ENCODE results near the gene MAP4. TPM values are rescaled to one million over a fixed set of nuclear protein-coding genes. Genes with fewer than 3 reads are reported as not detected.
A peak's percentile ranks its signal among the peaks of the same experiment; 100 is the strongest.

The MAP4 gene
- polyA plus RNA-seq, 4 donors = 30.0 to 74.2 (median 55.7) TPM

DNA sequence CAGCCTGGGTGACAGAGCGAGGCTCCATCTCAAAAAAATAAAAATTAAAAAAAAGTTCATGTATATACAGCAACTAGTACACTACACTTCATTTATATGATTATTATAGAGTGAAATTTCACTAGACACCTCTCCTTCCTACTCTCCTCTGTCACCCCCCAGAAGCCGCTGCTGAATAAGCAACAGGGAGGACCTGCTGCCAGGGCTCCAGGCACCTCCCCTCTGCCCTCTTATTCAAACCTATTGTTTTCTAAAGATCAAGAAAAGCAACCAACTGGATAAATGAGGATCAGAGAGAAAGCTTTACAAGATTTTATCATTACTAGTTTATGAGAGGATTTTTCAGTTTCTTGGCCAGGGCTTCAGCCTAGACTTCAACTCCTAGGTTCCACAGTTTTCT, 141.8 kb downstream of the MAP4 start:
- WGBS, 3 donors = 91 to 99% (median 98%) methylated on average over 2 of the region's 2 CpGs
- H3K27ac ChIP-seq (ENCODE audit: low read depth in 1 of 3, low read length in 2 of 3) = no peak overlapping the region
- FAIRE-seq (no peak), DNase-seq (no peak)
- no peaks in the 10 kb centered on the region for H3K9me3 ChIP-seq (ENCODE audit: control insufficient read depth in 2 of 2, insufficient read depth in 1 of 2, low read depth in 1 of 2, low read length in 1 of 2)
- peaks cover 0 to 16% (median 0%) of the 10 kb centered on the region in 3 donors for H3K4me1 ChIP-seq (ENCODE audit: control insufficient read depth in 3 of 3, insufficient read depth in 2 of 3, low read depth in 1 of 3, low read length in 2 of 3)
- H3K4me3 ChIP-seq (ENCODE audit: low read depth in 1 of 3, low read length in 3 of 3) = no peak overlapping the region
- H3K27me3 ChIP-seq (ENCODE audit: control insufficient read depth in 3 of 3, insufficient read depth in 3 of 3, low read length in 3 of 3) = no peaks in the 10 kb centered on the region
- H3K36me3 ChIP-seq (ENCODE audit: control insufficient read depth in 3 of 3, insufficient read depth in 2 of 3, low read depth in 1 of 3, low read length in 3 of 3) = peaks cover 3 to 40% (median 7%) of the 10 kb centered on the region in 3 donors

DNA sequence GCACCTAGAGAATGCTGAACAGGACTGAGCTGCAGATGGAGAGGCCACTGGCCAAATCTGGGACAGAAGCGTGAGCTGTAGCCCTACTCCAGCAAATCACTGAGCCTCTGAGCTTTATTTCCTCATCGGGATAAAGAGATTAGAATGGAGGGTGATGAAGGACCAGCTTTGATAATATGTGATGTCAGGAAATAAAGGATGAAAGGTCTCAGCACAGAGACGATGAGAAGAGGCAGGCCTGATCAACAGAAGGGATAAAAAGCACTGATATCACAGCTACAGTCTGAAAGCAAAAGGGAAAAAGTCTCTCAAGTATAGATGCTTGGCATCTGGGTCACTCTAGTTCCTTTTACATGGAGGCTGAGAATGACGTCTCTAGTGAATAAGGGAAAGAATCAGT, 143.3 kb downstream of the MAP4 start:
- Histone ChIP-seq H3K4me1 (ENCODE audit: control insufficient read depth in 3 of 3, insufficient read depth in 2 of 3, low read depth in 1 of 3, low read length in 2 of 3) (peaks cover 0 to 16% (median 0%) of the 10 kb centered on the region in 3 donors), H3K9me3 (ENCODE audit: control insufficient read depth in 2 of 2, insufficient read depth in 1 of 2, low read depth in 1 of 2, low read length in 1 of 2) (no peaks in the 10 kb centered on the region), H3K27ac (ENCODE audit: low read depth in 1 of 3, low read length in 2 of 3) (no peak overlapping the region), H3K36me3 (ENCODE audit: control insufficient read depth in 3 of 3, insufficient read depth in 2 of 3, low read depth in 1 of 3, low read length in 3 of 3) (peaks cover 10 to 50% (median 16%) of the 10 kb centered on the region in 3 donors), H3K4me3 (ENCODE audit: low read depth in 1 of 3, low read length in 3 of 3) (no peak overlapping the region), H3K27me3 (ENCODE audit: control insufficient read depth in 3 of 3, insufficient read depth in 3 of 3, low read length in 3 of 3) (no peaks in the 10 kb centered on the region)
- DNase-seq (no peak), FAIRE-seq (no peak)
- WGBS, 3 donors = 78 to 85% (median 80%) methylated on average over 4 of the region's 4 CpGs

DNA sequence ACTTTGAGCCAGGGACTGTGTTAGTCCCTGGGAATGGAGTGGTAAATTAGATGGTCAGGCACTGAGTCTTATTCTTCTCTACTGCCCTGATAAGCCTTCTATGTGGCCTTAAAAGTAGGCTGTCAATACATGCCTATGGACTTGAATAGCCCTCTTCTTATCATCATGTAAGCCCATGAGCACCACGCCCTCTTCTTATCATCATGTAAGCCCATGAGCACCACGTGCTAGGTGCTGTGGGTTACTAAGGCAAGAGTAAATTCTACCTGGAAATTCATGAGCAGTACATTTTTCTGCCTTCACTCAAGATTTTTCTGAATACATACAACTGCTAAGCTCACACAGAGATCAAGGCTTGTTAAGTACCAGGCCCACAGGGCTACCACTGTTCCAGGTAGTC, 144.8 kb downstream of the MAP4 start:
- Histone ChIP-seq H3K4me1 (ENCODE audit: control insufficient read depth in 3 of 3, insufficient read depth in 2 of 3, low read depth in 1 of 3, low read length in 2 of 3) (peaks cover 0 to 16% (median 0%) of the 10 kb centered on the region in 3 donors), H3K4me3 (ENCODE audit: low read depth in 1 of 3, low read length in 3 of 3) (no peak overlapping the region), H3K9me3 (ENCODE audit: control insufficient read depth in 2 of 2, insufficient read depth in 1 of 2, low read depth in 1 of 2, low read length in 1 of 2) (no peaks in the 10 kb centered on the region), H3K27ac (ENCODE audit: low read depth in 1 of 3, low read length in 2 of 3) (peak overlapping the region in 1 of 3 donors; percentile 63), H3K27me3 (ENCODE audit: control insufficient read depth in 3 of 3, insufficient read depth in 3 of 3, low read length in 3 of 3) (no peaks in the 10 kb centered on the region), H3K36me3 (ENCODE audit: control insufficient read depth in 3 of 3, insufficient read depth in 2 of 3, low read depth in 1 of 3, low read length in 3 of 3) (peaks cover 12 to 57% (median 17%) of the 10 kb centered on the region in 3 donors)
- FAIRE-seq (no peak), DNase-seq (peak; percentile 58 to 85)
- WGBS, 3 donors = 28 to 71% (median 42%) methylated on average over 2 of the region's 2 CpGs

DNA sequence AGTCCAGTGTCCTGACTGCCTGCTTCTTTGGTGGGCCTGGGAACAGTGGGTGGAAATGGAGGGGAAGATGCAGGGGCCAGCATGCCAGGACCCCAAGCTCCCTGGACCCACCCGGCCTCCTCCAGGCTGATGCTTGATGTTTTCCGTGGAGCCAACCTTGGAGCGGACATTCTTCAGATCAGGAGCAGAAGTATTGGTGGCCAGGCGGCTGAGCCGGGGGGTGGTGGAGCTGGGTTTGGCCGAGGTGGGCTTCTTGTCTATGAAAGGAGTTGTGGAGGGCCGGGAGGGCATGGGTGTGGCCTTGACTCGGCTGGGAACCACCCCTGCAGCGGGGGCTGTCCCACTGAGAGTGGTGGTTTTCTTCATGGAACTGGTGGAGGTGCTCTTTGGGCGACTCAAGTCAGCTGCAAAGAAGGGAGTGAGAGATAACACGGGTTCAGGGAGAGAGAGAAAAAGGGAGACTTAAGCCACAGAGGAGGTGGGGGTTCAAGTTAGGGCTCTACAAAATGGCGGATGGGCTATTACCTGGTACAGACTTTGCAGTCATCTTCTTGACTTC, 145.4 kb downstream of the MAP4 start:
- H3K9me3 ChIP-seq (ENCODE audit: control insufficient read depth in 2 of 2, insufficient read depth in 1 of 2, low read depth in 1 of 2, low read length in 1 of 2) = no peaks in the 10 kb centered on the region
- H3K4me1 ChIP-seq (ENCODE audit: control insufficient read depth in 3 of 3, insufficient read depth in 2 of 3, low read depth in 1 of 3, low read length in 2 of 3) = peaks cover 0 to 16% (median 0%) of the 10 kb centered on the region in 3 donors
- 95 to 97% (median 95%) methylated on average over 12 of the region's 12 CpGs for WGBS, 3 donors
- FAIRE-seq (no peak), DNase-seq (no peak)
- no peak overlapping the region for H3K4me3 ChIP-seq (ENCODE audit: low read depth in 1 of 3, low read length in 3 of 3)
- peaks cover 12 to 61% (median 19%) of the 10 kb centered on the region in 3 donors for H3K36me3 ChIP-seq (ENCODE audit: control insufficient read depth in 3 of 3, insufficient read depth in 2 of 3, low read depth in 1 of 3, low read length in 3 of 3)
- no peaks in the 10 kb centered on the region for H3K27me3 ChIP-seq (ENCODE audit: control insufficient read depth in 3 of 3, insufficient read depth in 3 of 3, low read length in 3 of 3)
- H3K27ac ChIP-seq (ENCODE audit: low read depth in 1 of 3, low read length in 2 of 3) = no peak overlapping the region

DNA sequence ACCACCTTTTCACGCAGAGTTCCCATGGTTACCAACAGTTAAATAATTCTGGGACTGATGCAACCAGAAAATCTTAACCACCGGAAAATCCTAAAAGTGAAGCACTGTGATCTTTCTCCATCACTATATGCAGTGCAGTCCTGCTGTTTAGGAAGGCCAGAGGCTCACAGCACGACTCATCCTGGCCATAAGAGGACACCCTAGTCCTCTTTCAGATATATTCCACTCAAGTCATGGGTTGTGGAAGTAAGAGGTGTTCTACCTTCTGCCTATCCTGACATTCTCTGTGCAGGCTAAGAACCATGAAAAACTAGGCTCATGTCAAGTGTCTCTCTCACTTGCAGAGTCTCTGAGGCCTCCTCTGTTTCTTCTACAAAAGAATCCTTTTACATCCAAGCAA, 146.1 kb downstream of the MAP4 start:
- FAIRE-seq (no peak), DNase-seq (no peak)
- no peak overlapping the region for H3K4me3 ChIP-seq (ENCODE audit: low read depth in 1 of 3, low read length in 3 of 3)
- WGBS, 3 donors = 91 to 96% (median 95%) methylated on average over 3 of the region's 3 CpGs
- no peaks in the 10 kb centered on the region for H3K9me3 ChIP-seq (ENCODE audit: control insufficient read depth in 2 of 2, insufficient read depth in 1 of 2, low read depth in 1 of 2, low read length in 1 of 2)
- H3K27me3 ChIP-seq (ENCODE audit: control insufficient read depth in 3 of 3, insufficient read depth in 3 of 3, low read length in 3 of 3) = no peaks in the 10 kb centered on the region
- peaks cover 12 to 63% (median 19%) of the 10 kb centered on the region in 3 donors for H3K36me3 ChIP-seq (ENCODE audit: control insufficient read depth in 3 of 3, insufficient read depth in 2 of 3, low read depth in 1 of 3, low read length in 3 of 3)
- no peak overlapping the region for H3K27ac ChIP-seq (ENCODE audit: low read depth in 1 of 3, low read length in 2 of 3)
- peaks cover 0 to 16% (median 0%) of the 10 kb centered on the region in 3 donors for H3K4me1 ChIP-seq (ENCODE audit: control insufficient read depth in 3 of 3, insufficient read depth in 2 of 3, low read depth in 1 of 3, low read length in 2 of 3)

DNA sequence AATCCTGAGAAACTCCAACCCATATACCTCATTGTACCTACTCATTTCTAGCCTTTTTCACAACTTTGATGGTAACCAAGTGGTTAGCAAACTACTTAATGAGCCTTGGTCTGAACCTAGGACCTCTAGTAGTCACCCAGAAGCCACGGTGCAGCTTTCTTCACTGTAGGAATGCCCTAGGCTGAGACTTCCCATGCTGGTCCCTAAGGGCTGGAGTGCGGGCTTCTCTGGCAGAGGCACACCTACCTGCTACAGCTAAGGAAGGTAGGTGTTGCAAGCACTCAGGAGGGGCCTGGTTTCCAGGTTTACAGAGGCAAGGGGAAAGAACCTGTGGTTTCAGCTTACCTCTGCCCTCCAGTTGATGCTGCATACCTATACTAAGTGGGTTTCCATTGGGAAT, 147.9 kb downstream of the MAP4 start:
- Histone ChIP-seq H3K4me3 (ENCODE audit: low read depth in 1 of 3, low read length in 3 of 3) (no peak overlapping the region), H3K27ac (ENCODE audit: low read depth in 1 of 3, low read length in 2 of 3) (no peak overlapping the region), H3K9me3 (ENCODE audit: control insufficient read depth in 2 of 2, insufficient read depth in 1 of 2, low read depth in 1 of 2, low read length in 1 of 2) (no peaks in the 10 kb centered on the region), H3K36me3 (ENCODE audit: control insufficient read depth in 3 of 3, insufficient read depth in 2 of 3, low read depth in 1 of 3, low read length in 3 of 3) (peaks cover 13 to 71% (median 21%) of the 10 kb centered on the region in 3 donors), H3K4me1 (ENCODE audit: control insufficient read depth in 3 of 3, insufficient read depth in 2 of 3, low read depth in 1 of 3, low read length in 2 of 3) (peaks cover 0 to 16% (median 0%) of the 10 kb centered on the region in 3 donors), H3K27me3 (ENCODE audit: control insufficient read depth in 3 of 3, insufficient read depth in 3 of 3, low read length in 3 of 3) (no peaks in the 10 kb centered on the region)
- WGBS, 3 donors = 92 to 95% (median 94%) methylated on average over 2 of the region's 2 CpGs
- DNase-seq (no peak), FAIRE-seq (no peak)

DNA sequence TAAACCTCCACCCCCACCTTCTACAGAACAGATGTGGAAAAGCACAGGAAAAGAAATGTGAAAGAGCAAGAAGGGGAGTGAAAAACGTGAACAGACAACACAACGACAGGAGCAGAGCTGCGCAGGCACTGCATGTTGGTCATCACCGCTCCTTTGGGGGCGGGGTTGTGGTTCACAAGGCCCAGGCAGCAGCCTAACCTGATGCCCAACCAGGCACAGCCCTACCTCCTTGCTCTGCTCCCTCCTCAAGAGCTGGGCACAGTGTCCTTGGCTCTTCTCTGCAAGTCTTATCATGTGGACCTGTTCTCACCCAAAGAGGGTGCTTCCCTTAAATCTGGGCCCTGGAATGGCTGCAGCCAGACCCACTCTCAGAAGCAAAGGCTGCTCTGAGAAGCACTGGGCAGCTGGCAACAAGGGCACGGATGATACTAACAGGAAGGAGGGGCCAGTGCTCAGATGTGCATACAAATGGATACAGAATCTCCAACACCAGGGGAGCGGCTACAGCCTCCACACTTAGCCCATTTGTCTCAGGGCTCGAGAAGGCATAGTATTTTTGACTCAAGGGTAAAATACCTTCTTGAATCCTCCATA, 148.7 kb downstream of the MAP4 start:
- Histone ChIP-seq H3K9me3 (ENCODE audit: control insufficient read depth in 2 of 2, insufficient read depth in 1 of 2, low read depth in 1 of 2, low read length in 1 of 2) (no peaks in the 10 kb centered on the region), H3K4me1 (ENCODE audit: control insufficient read depth in 3 of 3, insufficient read depth in 2 of 3, low read depth in 1 of 3, low read length in 2 of 3) (peaks cover 0 to 12% (median 0%) of the 10 kb centered on the region in 3 donors), H3K36me3 (ENCODE audit: control insufficient read depth in 3 of 3, insufficient read depth in 2 of 3, low read depth in 1 of 3, low read length in 3 of 3) (peaks cover 13 to 75% (median 21%) of the 10 kb centered on the region in 3 donors), H3K27ac (ENCODE audit: low read depth in 1 of 3, low read length in 2 of 3) (no peak overlapping the region), H3K27me3 (ENCODE audit: control insufficient read depth in 3 of 3, insufficient read depth in 3 of 3, low read length in 3 of 3) (no peaks in the 10 kb centered on the region), H3K4me3 (ENCODE audit: low read depth in 1 of 3, low read length in 3 of 3) (no peak overlapping the region)
- no peak for FAIRE-seq
- no peak for DNase-seq
- 90 to 96% (median 93%) methylated on average over 8 of the region's 8 CpGs for WGBS, 3 donors

DNA sequence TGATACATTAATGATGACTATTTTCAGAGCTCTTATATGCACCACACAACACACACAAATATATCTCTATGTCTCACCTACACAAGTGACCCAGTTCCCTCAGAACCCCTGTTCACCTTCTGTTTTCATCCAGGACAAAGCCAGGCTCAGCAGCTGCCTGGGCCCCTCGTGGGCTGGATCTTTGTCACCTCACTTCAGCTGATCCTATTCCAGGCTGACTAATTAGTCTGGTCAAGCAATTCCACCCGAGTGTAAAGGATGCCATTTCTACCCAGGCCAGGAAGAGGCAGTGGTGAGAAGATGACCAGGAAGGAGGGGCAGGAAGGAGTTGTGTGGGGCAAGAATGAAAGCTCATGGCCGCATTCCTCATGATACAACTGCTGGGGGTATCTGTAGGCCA, 151.0 kb downstream of the MAP4 start:
- no peak overlapping the region for H3K4me3 ChIP-seq (ENCODE audit: low read depth in 1 of 3, low read length in 3 of 3)
- no peaks in the 10 kb centered on the region for H3K9me3 ChIP-seq (ENCODE audit: control insufficient read depth in 2 of 2, insufficient read depth in 1 of 2, low read depth in 1 of 2, low read length in 1 of 2)
- DNase-seq (no peak), FAIRE-seq (no peak)
- no peak overlapping the region for H3K27ac ChIP-seq (ENCODE audit: low read depth in 1 of 3, low read length in 2 of 3)
- H3K27me3 ChIP-seq (ENCODE audit: control insufficient read depth in 3 of 3, insufficient read depth in 3 of 3, low read length in 3 of 3) = no peaks in the 10 kb centered on the region
- no peaks in the 10 kb centered on the region for H3K4me1 ChIP-seq (ENCODE audit: control insufficient read depth in 3 of 3, insufficient read depth in 2 of 3, low read depth in 1 of 3, low read length in 2 of 3)
- peaks cover 12 to 72% (median 14%) of the 10 kb centered on the region in 3 donors for H3K36me3 ChIP-seq (ENCODE audit: control insufficient read depth in 3 of 3, insufficient read depth in 2 of 3, low read depth in 1 of 3, low read length in 3 of 3)
- WGBS, 3 donors = 65 to 73% (median 73%) methylated on average over 3 of the region's 3 CpGs
